RPMI7951 (cell line): ENCODE measurements around the gene GPR75. TPM values are rescaled to one million over a fixed set of nuclear protein-coding genes. Genes with fewer than 3 reads are reported as not detected.
"Not testable (repeated sequence)": the region's sequence is repeated elsewhere in the genome, so short reads cannot be mapped to it uniquely, and the experiment has no call there.

Source experiments
- DNase-seq: peaks from one replicate; pipeline ENCODE4 v3.0.0-alpha.2; 2012; ENCODE audit warnings: low read depth
- total RNA-seq: library from RNA; depleted of rRNA; stranded (reverse); fragments of >200 nt; shearing (Covaris generic); gene quantifications from 2 replicates; pipeline ENCODE4 v1.2.3, GENCODE V29; 2014

GPR75 gene
- total RNA-seq, 1 experiment from 2014 or later, result 1.4 TPM

GRCh38 chr2:53852532-53852931, 7.2 kb downstream of the GPR75 start:
- no peak for DNase-seq

- not testable (repeated sequence) for DNase-seq
These were observed 8.6 kb downstream of the GPR75 start for GRCh38 chr2:53851052-53851757.

GRCh38 chr2:53848062-53848461, 11.7 kb downstream of the GPR75 start:
- DNase-seq, result no peak

- no peak for DNase-seq
These were observed 16.2 kb downstream of the GPR75 start for GRCh38 chr2:53843595-53843994.

- no peak for DNase-seq
These were observed 16.9 kb downstream of the GPR75 start for GRCh38 chr2:53842891-53843290.

- not testable (repeated sequence) for DNase-seq
These were observed 18.1 kb downstream of the GPR75 start for GRCh38 chr2:53841651-53842050.

- DNase-seq, result no peak
These were observed 19.2 kb downstream of the GPR75 start for GRCh38 chr2:53840580-53840979.

- not testable (repeated sequence) for DNase-seq
These were observed 29.8 kb downstream of the GPR75 start for GRCh38 chr2:53829980-53830290.

- DNase-seq, result no peak
These were observed 30.3 kb downstream of the GPR75 start for GRCh38 chr2:53829273-53829979.

GRCh38 chr2:53828331-53828730, 31.4 kb downstream of the GPR75 start:
- no peak for DNase-seq

- DNase-seq, result no peak
These were observed 32.2 kb downstream of the GPR75 start for GRCh38 chr2:53827398-53828175.

- peak; percentile 16 for DNase-seq
These were observed 33.0 kb downstream of the GPR75 start for GRCh38 chr2:53826587-53827397.

- DNase-seq, result no peak
These were observed 33.7 kb downstream of the GPR75 start for GRCh38 chr2:53826030-53826410.

GRCh38 chr2:53823639-53824038, 36.1 kb downstream of the GPR75 start:
- peak; percentile 15 for DNase-seq

GRCh38 chr2:53821810-53822209, 38.0 kb downstream of the GPR75 start:
- no peak for DNase-seq

- DNase-seq, result no peak
These were observed 39.1 kb downstream of the GPR75 start for GRCh38 chr2:53820711-53821110.

- no peak for DNase-seq
These were observed 39.7 kb downstream of the GPR75 start for GRCh38 chr2:53820048-53820447.

- no peak for DNase-seq
These were observed 40.1 kb downstream of the GPR75 start for GRCh38 chr2:53819634-53820033.

GRCh38 chr2:53818854-53819435, 40.8 kb downstream of the GPR75 start:
- no peak for DNase-seq

GRCh38 chr2:53813151-53813550, 46.6 kb downstream of the GPR75 start:
- no peak for DNase-seq

GRCh38 chr2:53811601-53812000, 48.2 kb downstream of the GPR75 start:
- no peak for DNase-seq
